Small intestine (tissue), 7 donors: Measurements from ENCODE around the gene MEX3A. TPM values are rescaled to one million over a fixed set of nuclear protein-coding genes. Genes with fewer than 3 reads are reported as not detected.

Experiments used
- DNase-seq, 2 donors: peaks; one replicate each; pipeline versions ENCODE4 v3.0.0 to v3.0.0-alpha.2; 2013
- FAIRE-seq: peaks from 2 replicates; lab custom pipeline; 2012; peaks lifted over from hg19 to GRCh38; lab: Jason Lieb, UNC
- H3K27ac ChIP-seq, 3 donors: one replicate each; pipeline ENCODE4 v1.5.1; 2013; ENCODE audit warnings: low read length in 2 of 3, mild to moderate bottlenecking in 2 of 3, control low read depth in 1 of 3, inconsistent platforms in 1 of 3, low read depth in 1 of 3, moderate library complexity in 1 of 3
- H3K27me3 ChIP-seq, 3 donors: one replicate each; pipeline ENCODE4 v1.6.1; 2013; ENCODE audit warnings: low read length in 3 of 3, inconsistent platforms in 1 of 3; ENCODE audit not compliant: control insufficient read depth in 3 of 3, insufficient read depth in 3 of 3
- H3K36me3 ChIP-seq, 3 donors: one replicate each; pipeline ENCODE4 v1.6.1; 2013; ENCODE audit warnings: low read length in 3 of 3, inconsistent platforms in 1 of 3, low read depth in 1 of 3, mild to moderate bottlenecking in 1 of 3, moderate library complexity in 1 of 3; ENCODE audit not compliant: control insufficient read depth in 3 of 3, insufficient read depth in 2 of 3
- H3K4me1 ChIP-seq, 3 donors: one replicate each; pipeline ENCODE4 v1.6.1; 2013; ENCODE audit warnings: low read length in 2 of 3, inconsistent platforms in 1 of 3, low read depth in 1 of 3, mild to moderate bottlenecking in 1 of 3, moderate library complexity in 1 of 3; ENCODE audit not compliant: control insufficient read depth in 3 of 3, insufficient read depth in 2 of 3
- H3K4me3 ChIP-seq, 3 donors: one replicate each; pipeline ENCODE4 v1.5.1; 2013; ENCODE audit warnings: low read length in 3 of 3, control low read depth in 1 of 3, inconsistent platforms in 1 of 3, low read depth in 1 of 3, mild to moderate bottlenecking in 1 of 3, moderate library complexity in 1 of 3
- H3K9me3 ChIP-seq, 2 donors: one replicate each; pipeline ENCODE4 v1.6.1; 2013; ENCODE audit warnings: low read depth in 1 of 2, low read length in 1 of 2; ENCODE audit not compliant: control insufficient read depth in 2 of 2, insufficient read depth in 1 of 2
- whole genome bisulfite sequencing, 3 donors: extraction: QIAGEN DNeasy Blood & Tissue Kit; methylation state at CpG; one replicate each; pipeline ENCODE4 v1.1.7; 2013; 5-methylcytosine and 5-hydroxymethylcytosine counted together
- polyA plus RNA-seq, 4 donors: library from polyadenylated mRNA; stranded (reverse) in 3 of 4; unstranded in 1 of 4; fragments of 200-250 nt in 3 of 4; fragments of 120-200 nt in 1 of 4; gene quantifications; one replicate each; pipeline versions ENCODE4 v1.2.1 to v1.2.3, GENCODE V29; 2013
- donor health status: healthy with polysubstance abuse.
- donor health status: control.
- donor health status: control.
- donor health status: Bipolar disorder and iron deficiency.
- donor health status: healthy.

Gene MEX3A
- polyA plus RNA-seq, 4 donors, result under 0.01 to 5.6 (median 0.87) TPM

- Histone ChIP-seq H3K4me1 (peaks cover 2 to 34% (median 12%) of the 10 kb centered on the region in 3 donors), H3K27me3 (no peaks in the 10 kb centered on the region), H3K27ac (peak overlapping the region; percentile 85 to 95 (median 93)), H3K36me3 (peaks cover 0 to 21% (median 0%) of the 10 kb centered on the region in 3 donors), H3K9me3 (no peaks in the 10 kb centered on the region), H3K4me3 (peak overlapping the region; percentile 65 to 99 (median 85))
- WGBS, 3 donors, result 0 to 2% (median 1%) methylated on average over 46 to 49 of the region's 49 CpGs
- DNase-seq, result peak in 1 of 2 donors; percentile 63
- FAIRE-seq, result no peak
Measured at GRCh38 chr1:156114919-156115513, 32.8 kb upstream of the MEX3A start.

- H3K4me1 ChIP-seq, result peaks cover 0 to 27% (median 7%) of the 10 kb centered on the region in 3 donors
Measured at GRCh38 chr1:156114101-156114918, 32.0 kb upstream of the MEX3A start, which contains the start of gene LMNA. TSS of gene LMNA (plus strand) at chr1:156114711. CDS start at chr1:156114919, 208 bp downstream.

GRCh38 chr1:156113282-156113950 is 31.2 kb upstream of the MEX3A start:
- FAIRE-seq (no peak), DNase-seq (no peak)
- WGBS, 3 donors, result 58 to 73% (median 59%) methylated on average over 4 of the region's 4 CpGs
- H3K36me3 ChIP-seq, result peaks cover 0 to 14% (median 0%) of the 10 kb centered on the region in 3 donors
- no peak overlapping the region for H3K4me3 ChIP-seq
- no peaks in the 10 kb centered on the region for H3K27me3 ChIP-seq
- H3K4me1 ChIP-seq, result peaks cover 0 to 23% (median 7%) of the 10 kb centered on the region in 3 donors
- peak overlapping the region; percentile 13 to 95 (median 85) for H3K27ac ChIP-seq
- H3K9me3 ChIP-seq, result no peaks in the 10 kb centered on the region

More at GRCh38 chr1:156114101-156114918, 32.0 kb upstream of the MEX3A start, which contains the start of gene LMNA:
- no peaks in the 10 kb centered on the region for H3K9me3 ChIP-seq
- FAIRE-seq, result no peak
- WGBS, 3 donors, result 0 to 1% (median 1%) methylated on average over 33 to 37 of the region's 37 CpGs
- DNase-seq, result peak; percentile 91 to 94
- H3K27ac ChIP-seq, result peak within 1 kb of the TSS; percentile 85 to 95 (median 93)
- H3K4me3 ChIP-seq, result peak within 1 kb of the TSS; percentile 65 to 99 (median 85)
- H3K27me3 ChIP-seq, result no peaks in the 10 kb centered on the region
- peaks cover 0 to 15% (median 0%) of the 10 kb centered on the region in 3 donors for H3K36me3 ChIP-seq

- Histone ChIP-seq H3K4me1 (peaks cover 0 to 13% (median 3%) of the 10 kb centered on the region in 3 donors), H3K27me3 (no peaks in the 10 kb centered on the region), H3K27ac (peak overlapping the region in 1 of 3 donors; percentile 15), H3K36me3 (peaks cover 0 to 6% (median 0%) of the 10 kb centered on the region in 3 donors), H3K9me3 (no peaks in the 10 kb centered on the region), H3K4me3 (no peak overlapping the region)
- DNase-seq, result no peak
- 60 to 65% (median 61%) methylated on average over 9 to 10 of the region's 10 CpGs for WGBS, 3 donors
- no peak for FAIRE-seq
Measured at GRCh38 chr1:156112276-156113137, 30.2 kb upstream of the MEX3A start.

GRCh38 chr1:156111355-156111962 is 29.2 kb upstream of the MEX3A start:
- Histone ChIP-seq H3K36me3 (peaks cover 0 to 2% (median 0%) of the 10 kb centered on the region in 3 donors), H3K27ac (no peak overlapping the region), H3K9me3 (no peaks in the 10 kb centered on the region), H3K27me3 (no peaks in the 10 kb centered on the region), H3K4me1 (peaks cover 0 to 17% (median 3%) of the 10 kb centered on the region in 3 donors), H3K4me3 (no peak overlapping the region)
- DNase-seq (no peak), FAIRE-seq (no peak)
- WGBS, 3 donors, result 72 to 87% (median 77%) methylated on average over 4 of the region's 4 CpGs

GRCh38 chr1:156110252-156110651 is 28.0 kb upstream of the MEX3A start:
- H3K27me3 ChIP-seq, result no peaks in the 10 kb centered on the region
- no peak overlapping the region for H3K4me3 ChIP-seq
- 71 to 83% (median 80%) methylated on average over 2 of the region's 2 CpGs for WGBS, 3 donors
- no peak for FAIRE-seq
- H3K27ac ChIP-seq, result no peak overlapping the region
- H3K36me3 ChIP-seq, result peaks cover 0 to 2% (median 0%) of the 10 kb centered on the region in 3 donors
- no peaks in the 10 kb centered on the region for H3K9me3 ChIP-seq
- H3K4me1 ChIP-seq, result peaks cover 2 to 22% (median 8%) of the 10 kb centered on the region in 3 donors
- no peak for DNase-seq

GRCh38 chr1:156108664-156109241 is 26.5 kb upstream of the MEX3A start:
- H3K27me3 ChIP-seq, result no peaks in the 10 kb centered on the region
- H3K4me1 ChIP-seq, result peaks cover 8 to 30% (median 14%) of the 10 kb centered on the region in 3 donors
- FAIRE-seq (no peak), DNase-seq (no peak)
- H3K9me3 ChIP-seq, result no peaks in the 10 kb centered on the region
- whole genome bisulfite sequencing, 3 donors, result 91 to 93% (median 92%) methylated on average over 6 of the region's 6 CpGs
- H3K36me3 ChIP-seq, result no peaks in the 10 kb centered on the region
- H3K27ac ChIP-seq, result no peak overlapping the region
- H3K4me3 ChIP-seq, result no peak overlapping the region
